Activated CD8-positive, alpha-beta memory T cell treated with anti-CD3 and anti-CD28 coated beads, Interleukin-2, amount 50 U/mL, for 4 hours (primary cell): ENCODE measurements around the gene ZNF529.

ENCODE experiments used
- DNase-seq: peaks from one replicate; pipeline ENCODE4 v3.0.0-alpha.2; 2020

The ZNF529 gene

GRCh38 chr19:36508325-36508724, 64.8 kb downstream of the ZNF529 start:
- DNase-seq, result no peak

GRCh38 chr19:36501973-36502372, 71.1 kb downstream of the ZNF529 start:
- DNase-seq, result no peak

DNA sequence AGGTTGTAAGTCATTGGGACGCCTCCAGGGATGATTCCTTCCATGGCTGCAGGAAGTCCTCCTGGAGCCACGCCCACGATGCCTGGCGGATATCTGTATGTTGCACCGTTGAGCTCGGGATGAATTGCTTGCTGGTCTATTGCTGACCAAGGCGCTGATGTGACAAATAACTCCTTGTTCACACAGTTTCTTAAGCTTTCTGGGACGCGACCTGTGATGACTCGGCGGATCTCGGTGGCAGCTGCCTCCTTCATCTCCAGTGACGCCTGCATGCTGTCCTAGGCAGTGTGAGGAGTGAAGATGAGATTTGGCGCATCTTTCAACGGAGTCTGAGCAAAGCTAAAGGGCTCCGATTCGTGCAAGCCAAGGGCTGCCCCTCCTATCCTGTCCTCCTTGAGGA, 76.1 kb downstream of the ZNF529 start:
- DNase-seq, result no peak
